ENCODE measurements around the gene TMEM91.
"Not testable (repeated sequence)": the region's sequence is repeated elsewhere in the genome, so short reads cannot be mapped to it uniquely, and the experiment has no call there.

TMEM91 gene

DNA sequence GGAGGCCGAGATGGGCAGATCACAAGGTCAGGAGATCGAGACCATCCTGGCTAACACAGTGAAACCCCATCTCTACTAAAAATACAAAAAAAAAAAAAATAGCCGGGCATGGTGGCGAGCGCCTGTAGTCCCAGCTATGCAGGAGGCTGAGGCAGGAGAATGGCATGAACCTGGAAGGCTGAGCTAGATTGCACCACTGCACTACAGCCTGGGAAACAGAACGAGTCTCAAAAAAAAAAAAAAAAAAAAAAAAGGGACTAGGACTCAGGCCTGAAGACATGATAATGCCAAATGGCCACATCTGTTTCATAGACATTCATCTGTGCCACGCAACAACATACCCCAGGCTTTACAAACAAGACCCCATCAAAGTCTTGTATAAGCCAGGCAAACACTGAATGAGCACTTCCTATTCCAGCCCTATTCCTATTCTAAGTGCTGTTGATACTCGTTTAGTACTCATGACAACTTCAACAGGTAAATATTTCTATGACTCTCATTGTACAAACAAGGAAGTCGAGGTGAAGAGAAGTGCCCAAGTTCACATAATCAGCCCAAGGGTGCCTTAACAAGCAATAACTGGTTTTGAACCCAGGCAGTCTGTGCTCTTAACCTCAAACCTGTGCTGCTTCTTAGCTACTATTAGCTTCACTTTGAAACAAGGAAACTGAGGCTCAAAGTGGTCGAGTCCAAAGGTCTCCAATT lies 14.0 kb upstream of the TMEM91 start:
- H3K4me1 Mint-ChIP-seq (ENCODE audit: low read depth) = peaks cover 42% of the 10 kb centered on the region
- no peaks in the 10 kb centered on the region for H3K9me3 Mint-ChIP-seq
- peak overlapping the region; percentile 99 for H3K27ac Mint-ChIP-seq
- H3K27me3 Mint-ChIP-seq = no peaks in the 10 kb centered on the region
- peaks cover 10% of the 10 kb centered on the region for H3K36me3 Mint-ChIP-seq (ENCODE audit: low read depth)
- no peak overlapping the region for H3K4me3 Mint-ChIP-seq

DNA sequence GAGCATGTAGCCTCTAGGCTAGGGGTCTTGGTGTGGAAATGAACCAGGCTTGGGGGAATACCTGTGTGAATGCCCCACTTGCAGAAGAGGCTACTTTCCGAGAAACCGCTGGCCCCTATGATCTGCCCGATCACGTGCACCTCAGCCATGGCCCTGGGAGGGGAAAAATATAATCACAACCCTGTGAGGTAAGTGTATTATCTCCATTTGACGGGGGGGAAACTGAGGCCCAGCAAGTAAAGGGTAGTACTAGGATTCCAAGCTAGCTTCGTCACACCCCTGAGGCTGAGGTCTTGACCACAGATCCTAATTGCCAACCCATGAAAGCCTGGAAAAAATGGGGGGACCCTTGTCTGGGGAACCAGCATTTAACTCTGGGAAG lies 13.0 kb upstream of the TMEM91 start:
- Mint-ChIP-seq H3K27ac (peak overlapping the region; percentile 99), H3K4me1 (ENCODE audit: low read depth) (peaks cover 37% of the 10 kb centered on the region), H3K4me3 (peak overlapping the region; percentile 95)

DNA sequence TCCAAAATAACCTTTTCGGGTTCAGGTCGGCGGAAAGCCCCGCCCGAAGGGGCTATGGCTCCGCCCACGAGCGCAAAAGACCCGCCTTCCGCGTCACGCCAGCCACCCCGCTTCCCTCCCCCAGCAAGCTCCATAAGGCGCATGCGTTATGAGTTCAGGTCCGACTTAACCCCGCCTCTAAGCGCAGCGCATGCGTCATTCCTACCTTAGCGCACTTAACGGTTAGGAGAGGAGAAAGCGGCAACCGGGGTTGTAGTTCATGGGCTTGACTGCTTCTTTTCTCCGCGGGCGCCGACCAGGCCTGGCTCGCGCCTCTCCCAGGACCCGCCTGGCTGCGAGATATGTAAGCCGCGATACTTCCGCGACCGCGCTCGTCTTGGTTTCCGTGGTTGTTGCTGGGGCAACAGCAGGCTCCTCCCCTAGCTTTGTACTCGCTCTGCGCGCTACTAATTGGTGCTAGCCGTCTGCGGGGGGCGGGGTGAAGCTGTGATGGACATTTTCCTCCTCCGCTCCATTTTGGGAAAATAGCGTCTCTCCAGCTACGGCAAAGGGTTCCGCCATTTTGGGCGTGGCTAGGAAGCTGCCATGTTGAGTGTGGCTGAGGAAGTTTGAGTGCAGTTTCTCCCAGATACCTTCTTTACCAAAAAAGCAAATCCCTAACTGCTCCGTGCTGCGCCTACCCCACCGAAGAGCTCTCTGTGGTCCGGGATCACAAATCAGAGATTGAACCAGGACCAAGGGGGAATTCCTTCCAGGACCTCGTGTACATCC lies 12.4 kb upstream of the TMEM91 start, which contains the start of gene B9D2:
Gene B9D2 (minus strand): TSS at position 397 of the 771 bp plus-strand sequence. CDS start 630 bp downstream, outside the sequence.
- Mint-ChIP-seq H3K4me1 (ENCODE audit: low read depth) (peaks cover 34% of the 10 kb centered on the region), H3K27me3 (no peaks in the 10 kb centered on the region), H3K9me3 (no peaks in the 10 kb centered on the region), H3K27ac (peak within 1 kb of the TSS; percentile 99), H3K4me3 (peak within 1 kb of the TSS; percentile 95), H3K36me3 (ENCODE audit: low read depth) (peaks cover 4% of the 10 kb centered on the region)

More for the DNA sequence above, 13.0 kb upstream of the TMEM91 start:
- Mint-ChIP-seq H3K36me3 (ENCODE audit: low read depth) (peaks cover 6% of the 10 kb centered on the region), H3K27me3 (no peaks in the 10 kb centered on the region), H3K9me3 (no peaks in the 10 kb centered on the region)

DNA sequence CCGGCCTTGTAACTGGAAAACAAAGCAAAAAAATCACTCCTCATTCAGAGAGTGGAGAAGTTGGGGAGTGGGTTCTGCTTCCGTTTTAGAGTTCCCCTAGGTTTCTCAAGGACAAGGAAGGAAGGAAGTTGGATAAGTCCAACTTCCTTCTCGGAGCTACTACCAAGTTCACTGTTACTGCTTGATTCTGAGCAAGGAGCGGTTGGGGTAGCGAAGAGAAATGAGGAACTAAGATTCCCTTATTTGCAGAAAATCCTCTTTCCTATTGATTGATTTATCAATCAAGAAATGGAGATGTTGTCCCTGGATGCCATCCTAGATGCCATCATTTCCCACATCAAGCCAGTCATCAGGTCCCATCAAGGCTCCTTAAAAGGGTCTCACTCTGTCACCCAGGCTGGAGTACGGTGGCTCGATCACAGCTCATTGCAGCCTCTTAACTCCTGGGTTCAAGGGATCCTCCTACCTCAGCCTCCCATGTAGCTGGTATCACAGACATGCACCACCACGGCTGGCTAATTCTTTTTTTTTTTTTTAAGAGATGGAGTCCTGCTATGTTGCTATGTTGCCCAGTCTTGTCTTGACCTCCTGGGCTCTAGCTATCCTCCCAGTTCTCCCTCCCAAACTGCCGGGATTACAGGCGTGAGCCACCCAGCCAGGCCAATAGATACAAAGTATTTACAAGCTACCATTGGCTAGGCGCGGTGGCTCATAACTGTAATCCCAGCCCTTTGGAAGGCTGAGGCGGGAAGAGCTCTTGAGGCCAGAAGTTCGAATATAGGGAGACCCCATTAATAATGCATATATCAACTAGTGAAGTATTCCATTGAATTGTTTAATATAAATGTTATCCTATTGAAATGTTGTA lies 11.6 kb upstream of the TMEM91 start:
- Mint-ChIP-seq H3K27ac (peak overlapping the region; percentile 99), H3K9me3 (no peaks in the 10 kb centered on the region), H3K4me1 (ENCODE audit: low read depth) (peaks cover 34% of the 10 kb centered on the region), H3K27me3 (no peaks in the 10 kb centered on the region), H3K36me3 (ENCODE audit: low read depth) (peaks cover 4% of the 10 kb centered on the region), H3K4me3 (peak overlapping the region; percentile 95)

DNA sequence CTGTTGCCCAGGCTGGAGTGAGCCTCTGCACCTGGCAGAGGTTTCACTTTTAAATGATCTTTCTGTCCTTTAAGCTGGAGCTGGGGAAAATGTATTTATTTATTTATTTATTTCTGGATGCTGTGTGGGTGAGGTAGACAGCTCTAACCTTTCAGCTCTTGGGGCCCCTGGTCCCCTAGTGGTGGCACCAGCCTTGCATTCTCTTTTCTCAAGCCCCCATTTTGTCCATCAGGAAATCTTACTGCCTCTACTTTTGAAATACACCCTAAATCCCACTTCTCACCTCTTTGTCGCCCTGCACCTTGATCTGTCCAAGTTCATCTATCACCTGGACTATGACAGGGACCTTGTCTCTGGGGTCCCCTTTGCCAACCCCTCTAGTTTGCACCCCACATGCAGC lies 10.2 kb upstream of the TMEM91 start:
- H3K4me1 Mint-ChIP-seq (ENCODE audit: low read depth) = peaks cover 34% of the 10 kb centered on the region
- peaks cover 4% of the 10 kb centered on the region for H3K36me3 Mint-ChIP-seq (ENCODE audit: low read depth)
- no peaks in the 10 kb centered on the region for H3K9me3 Mint-ChIP-seq
- no peaks in the 10 kb centered on the region for H3K27me3 Mint-ChIP-seq
- no peak overlapping the region for H3K27ac Mint-ChIP-seq
- peak overlapping the region; percentile 11 for H3K4me3 Mint-ChIP-seq

DNA sequence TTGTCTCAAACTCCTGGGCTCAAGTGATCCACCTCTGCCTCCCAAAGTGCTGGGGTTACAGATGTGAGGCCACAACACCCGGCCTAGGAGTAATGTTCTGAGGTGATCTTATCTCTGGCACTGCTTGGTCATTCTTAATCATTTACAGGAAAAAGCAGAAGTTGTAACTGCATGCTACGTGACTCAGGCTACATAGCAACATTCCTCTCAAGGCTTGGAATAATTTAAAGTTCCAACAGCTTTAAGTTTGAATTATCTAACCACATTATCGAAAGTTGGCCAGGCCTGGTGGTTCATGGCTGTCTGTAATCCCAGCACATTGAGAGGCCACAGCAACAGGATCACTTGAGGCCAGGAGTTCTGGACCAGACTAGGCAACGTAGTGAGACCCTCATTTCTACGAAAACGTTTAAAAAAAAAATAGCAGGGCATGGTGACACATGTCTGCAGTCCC lies 8.5 kb upstream of the TMEM91 start:
- no peaks in the 10 kb centered on the region for H3K27me3 Mint-ChIP-seq

DNA sequence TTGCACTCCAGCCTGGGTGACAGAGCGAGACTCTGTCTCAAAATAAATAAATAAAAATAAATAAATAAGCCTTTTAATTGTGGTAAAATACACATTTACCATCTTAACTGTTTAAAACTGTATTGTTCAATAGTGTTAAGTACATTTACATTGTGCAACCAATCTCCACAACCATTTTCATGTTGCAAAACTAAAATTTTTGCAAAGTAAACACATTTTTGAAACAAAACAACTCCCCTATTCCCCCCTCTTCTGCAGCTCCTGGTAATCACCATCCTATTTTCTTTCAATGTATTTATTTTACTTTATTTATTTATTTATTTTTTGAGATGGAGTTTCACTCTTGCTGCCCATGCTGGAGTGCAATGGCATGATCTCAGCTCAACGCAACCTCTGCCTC lies 6.6 kb upstream of the TMEM91 start:
- Mint-ChIP-seq H3K4me1 (ENCODE audit: low read depth) (peaks cover 13% of the 10 kb centered on the region), H3K9me3 (no peaks in the 10 kb centered on the region), H3K4me3 (no peak overlapping the region), H3K27ac (no peak overlapping the region), H3K36me3 (ENCODE audit: low read depth) (no peaks in the 10 kb centered on the region), H3K27me3 (no peaks in the 10 kb centered on the region)

More for the DNA sequence above, 8.5 kb upstream of the TMEM91 start:
- peak overlapping the region; percentile 45 for H3K27ac Mint-ChIP-seq
- no peak overlapping the region for H3K4me3 Mint-ChIP-seq
- no peaks in the 10 kb centered on the region for H3K9me3 Mint-ChIP-seq
- H3K36me3 Mint-ChIP-seq (ENCODE audit: low read depth) = peaks cover 4% of the 10 kb centered on the region
- H3K4me1 Mint-ChIP-seq (ENCODE audit: low read depth) = peaks cover 28% of the 10 kb centered on the region

DNA sequence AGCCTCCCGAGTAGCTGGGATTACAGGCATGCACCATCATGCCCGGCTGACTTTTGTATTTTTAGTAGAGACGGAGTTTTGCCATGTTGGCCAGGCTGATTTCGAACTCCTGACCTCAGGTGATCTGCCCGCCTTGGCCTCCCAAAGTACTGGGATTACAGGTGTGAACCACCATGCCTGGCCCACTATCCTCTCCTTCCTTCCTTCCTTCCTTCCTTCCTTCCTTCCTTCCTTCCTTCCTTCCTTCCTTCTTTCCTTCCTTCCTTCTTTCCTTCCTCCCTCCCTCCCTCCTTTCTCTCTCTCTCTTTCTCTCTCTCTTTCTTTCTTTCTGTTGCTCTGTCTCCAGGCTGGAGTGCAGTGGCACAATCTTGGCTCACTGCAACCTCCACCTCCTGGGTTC lies 5.2 kb upstream of the TMEM91 start:
- not testable (repeated sequence) for H3K9me3 Mint-ChIP-seq; H3K27ac Mint-ChIP-seq; H3K4me3 Mint-ChIP-seq; H3K27me3 Mint-ChIP-seq; H3K36me3 Mint-ChIP-seq (ENCODE audit: low read depth)
- peaks cover 12% of the 10 kb centered on the region for H3K4me1 Mint-ChIP-seq (ENCODE audit: low read depth)

DNA sequence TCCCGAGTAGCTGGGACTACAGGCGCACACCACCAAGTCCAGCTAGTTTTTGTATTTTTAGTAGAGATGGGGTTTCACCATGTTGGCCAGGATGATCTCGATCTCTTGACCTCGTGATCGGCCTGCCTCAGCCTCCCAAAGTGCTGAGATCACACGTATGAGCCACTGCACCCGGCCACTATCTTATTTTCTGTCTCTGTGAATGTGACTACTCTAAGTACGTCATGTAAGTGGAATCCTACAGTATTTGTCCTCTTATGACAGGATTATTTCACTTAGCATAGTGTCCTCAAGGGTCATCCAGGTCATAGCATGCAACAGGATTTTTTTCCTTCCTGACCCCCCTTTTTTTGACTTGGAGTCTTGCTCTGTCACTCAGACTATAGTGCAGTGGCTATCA lies 4.8 kb upstream of the TMEM91 start:
- H3K36me3 Mint-ChIP-seq (ENCODE audit: low read depth) = no peaks in the 10 kb centered on the region
- no peak overlapping the region for H3K27ac Mint-ChIP-seq
- H3K9me3 Mint-ChIP-seq = no peaks in the 10 kb centered on the region
- H3K27me3 Mint-ChIP-seq = no peaks in the 10 kb centered on the region
- H3K4me1 Mint-ChIP-seq (ENCODE audit: low read depth) = peaks cover 10% of the 10 kb centered on the region
- no peak overlapping the region for H3K4me3 Mint-ChIP-seq

DNA sequence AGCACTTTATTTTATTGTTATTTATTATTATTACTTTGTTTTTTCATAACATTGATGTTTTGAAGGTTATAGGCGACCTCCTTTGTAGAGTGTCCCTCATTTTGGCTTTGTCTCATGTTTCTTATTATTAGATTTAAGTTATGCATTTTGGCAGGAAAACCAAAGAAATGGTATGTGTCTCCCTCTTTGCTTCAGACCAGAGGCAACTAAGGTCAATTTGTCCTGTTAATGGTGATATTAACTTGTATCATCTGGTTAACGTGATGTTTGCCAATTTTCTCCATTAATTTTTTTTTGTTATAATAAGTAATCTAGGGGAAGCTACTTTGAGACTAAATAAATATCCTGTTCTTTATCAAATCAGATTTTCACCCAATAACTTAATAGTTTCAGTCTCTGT lies 3.8 kb upstream of the TMEM91 start:
- H3K27ac Mint-ChIP-seq = no peak overlapping the region
- peaks cover 20% of the 10 kb centered on the region for H3K4me1 Mint-ChIP-seq (ENCODE audit: low read depth)
- H3K9me3 Mint-ChIP-seq = no peaks in the 10 kb centered on the region
- H3K27me3 Mint-ChIP-seq = no peaks in the 10 kb centered on the region
- no peak overlapping the region for H3K4me3 Mint-ChIP-seq
- H3K36me3 Mint-ChIP-seq (ENCODE audit: low read depth) = no peaks in the 10 kb centered on the region

DNA sequence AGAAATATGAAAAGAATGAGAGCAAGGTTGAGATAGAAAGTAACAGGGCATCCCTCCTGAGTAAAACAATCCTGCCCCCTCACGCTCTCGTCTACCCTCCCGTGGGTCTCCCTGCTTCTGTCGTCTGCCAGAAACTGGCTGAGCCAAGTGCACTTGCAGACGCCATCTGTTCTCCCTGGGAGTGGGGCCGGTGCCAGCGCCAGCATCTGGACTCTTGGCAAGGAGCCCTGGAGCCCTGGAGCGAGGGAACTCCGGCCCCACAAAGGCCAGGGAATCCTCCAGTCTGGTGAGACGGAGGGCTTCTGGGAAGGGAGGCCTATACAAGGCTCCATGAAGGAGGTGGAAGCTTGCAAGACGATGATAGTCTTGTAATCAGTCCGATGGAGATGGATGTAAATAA lies 2.3 kb upstream of the TMEM91 start:
- no peaks in the 10 kb centered on the region for H3K9me3 Mint-ChIP-seq
- H3K27ac Mint-ChIP-seq = no peak overlapping the region
- no peaks in the 10 kb centered on the region for H3K36me3 Mint-ChIP-seq (ENCODE audit: low read depth)
- H3K4me3 Mint-ChIP-seq = no peak overlapping the region
- H3K4me1 Mint-ChIP-seq (ENCODE audit: low read depth) = peaks cover 27% of the 10 kb centered on the region
- H3K27me3 Mint-ChIP-seq = no peaks in the 10 kb centered on the region

DNA sequence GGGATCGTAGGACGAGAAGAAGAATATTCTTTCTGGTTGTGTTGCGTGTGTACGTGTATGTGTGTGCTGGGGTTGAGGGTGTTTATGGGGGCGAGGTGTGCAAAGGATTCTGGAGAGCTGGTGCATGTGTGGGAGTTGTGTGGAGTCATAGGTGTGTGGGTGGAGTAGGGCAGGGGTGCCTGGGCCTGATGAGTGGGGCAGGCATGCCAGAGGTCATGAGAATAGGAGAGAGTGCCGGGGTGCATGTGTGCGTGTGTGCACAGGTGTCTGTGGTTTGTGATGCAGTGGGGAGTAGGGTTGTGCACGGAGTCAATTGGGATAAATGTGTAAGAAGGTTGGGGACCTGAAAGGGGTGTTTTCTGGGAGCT lies 649 bp downstream of the TMEM91 start:
- no peaks in the 10 kb centered on the region for H3K9me3 Mint-ChIP-seq
- H3K4me1 Mint-ChIP-seq (ENCODE audit: low read depth) = peaks cover 27% of the 10 kb centered on the region
- H3K36me3 Mint-ChIP-seq (ENCODE audit: low read depth) = no peaks in the 10 kb centered on the region
- H3K27ac Mint-ChIP-seq = peak overlapping the region; percentile 77
- no peaks in the 10 kb centered on the region for H3K27me3 Mint-ChIP-seq
- H3K4me3 Mint-ChIP-seq = peak overlapping the region; percentile 68

DNA sequence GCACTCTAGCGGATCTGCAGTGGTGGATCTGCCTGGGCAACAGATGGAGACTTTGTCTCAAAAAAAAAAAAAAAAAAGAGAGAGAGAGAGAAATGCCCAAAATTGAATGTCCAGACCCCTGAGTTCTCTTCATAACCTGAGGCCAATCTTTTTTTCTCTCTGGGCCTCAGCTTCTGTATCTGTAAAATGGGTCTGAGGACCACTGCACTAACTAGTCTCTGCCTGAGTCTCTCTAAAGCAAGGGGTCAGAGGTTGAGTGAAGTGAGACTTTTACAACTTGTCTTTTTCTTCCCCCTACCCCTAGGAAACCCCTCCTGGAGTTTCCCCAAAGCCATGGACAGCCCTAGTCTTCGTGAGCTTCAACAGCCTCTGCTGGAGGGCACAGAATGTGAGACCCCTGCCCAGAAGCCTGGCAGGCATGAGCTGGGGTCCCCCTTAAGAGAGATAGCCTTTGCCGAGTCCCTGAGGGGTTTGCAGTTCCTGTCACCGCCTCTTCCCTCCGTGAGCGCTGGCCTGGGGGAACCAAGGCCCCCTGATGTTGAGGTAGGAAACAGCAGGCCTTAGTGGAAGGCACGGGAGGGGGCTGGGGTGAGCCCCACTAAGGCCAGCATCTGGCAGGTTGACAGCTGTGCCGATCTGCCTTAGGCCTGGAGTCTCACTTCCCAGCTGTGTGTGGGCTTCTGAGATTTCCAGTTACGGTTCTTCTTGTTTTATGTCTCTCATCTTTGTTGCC lies 1.8 kb downstream of the TMEM91 start:
- Mint-ChIP-seq H3K4me3 (no peak overlapping the region), H3K4me1 (ENCODE audit: low read depth) (peaks cover 27% of the 10 kb centered on the region), H3K27ac (no peak overlapping the region)

DNA sequence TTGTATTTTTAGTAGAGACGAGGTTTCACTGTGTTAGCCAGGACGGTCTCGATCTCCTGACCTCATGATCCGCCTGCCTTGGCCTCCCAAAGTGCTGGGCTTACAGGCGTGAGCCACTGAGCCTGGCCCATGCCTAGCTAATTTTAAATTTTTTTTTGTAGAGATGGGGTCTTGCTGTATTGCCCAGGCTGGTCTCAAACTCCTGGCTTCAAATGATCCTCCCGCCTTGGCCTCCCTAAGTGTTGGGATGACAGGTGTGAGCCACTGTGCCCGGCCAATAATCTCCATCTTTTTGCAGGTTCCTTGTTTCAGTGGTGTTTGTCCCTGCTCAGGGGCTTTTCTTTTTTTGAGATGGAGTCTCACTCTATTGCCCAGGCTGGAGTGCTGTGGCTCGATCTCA lies 5.2 kb downstream of the TMEM91 start:
- H3K36me3 Mint-ChIP-seq (ENCODE audit: low read depth) = peaks cover 10% of the 10 kb centered on the region
- not testable (repeated sequence) for H3K9me3 Mint-ChIP-seq, H3K27me3 Mint-ChIP-seq, H3K4me3 Mint-ChIP-seq, H3K27ac Mint-ChIP-seq
- H3K4me1 Mint-ChIP-seq (ENCODE audit: low read depth) = peaks cover 22% of the 10 kb centered on the region

More for the DNA sequence above, 1.8 kb downstream of the TMEM91 start:
- Mint-ChIP-seq H3K9me3 (no peaks in the 10 kb centered on the region), H3K36me3 (ENCODE audit: low read depth) (peaks cover 5% of the 10 kb centered on the region), H3K27me3 (no peaks in the 10 kb centered on the region)
